NCI-H128 (cell line): Measurements from ENCODE around the gene GON4L.
"Not testable (repeated sequence)": the region's sequence is repeated elsewhere in the genome, so short reads cannot be mapped to it uniquely, and the experiment has no call there.

Source experiments
- DNase-seq: peaks from one replicate; lab custom pipeline; 2025; ENCODE audit not compliant: unreplicated experiment; lab: John Stamatoyannopoulos, UW

Gene GON4L

DNA sequence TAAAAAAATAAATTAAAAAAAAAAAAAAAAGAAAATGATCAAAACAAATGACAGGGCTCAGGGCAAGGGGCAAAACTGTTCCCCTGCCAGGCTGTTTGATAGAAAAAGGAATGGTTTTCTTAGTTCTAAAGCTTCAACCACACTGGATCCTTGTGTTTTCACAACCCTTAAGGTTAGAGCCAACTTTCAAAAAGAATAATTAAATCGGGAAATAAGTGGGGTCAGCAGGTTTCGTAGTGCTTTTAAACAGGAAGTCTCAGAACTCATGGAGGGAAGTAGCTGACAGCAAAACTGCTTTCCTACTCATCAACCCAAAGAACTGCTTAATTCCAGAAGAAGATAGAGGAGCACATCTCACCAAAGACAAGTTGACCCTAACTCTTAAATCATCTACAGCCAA, 155.3 kb downstream of the GON4L start:
- DNase-seq, result not testable (repeated sequence)
